Muscle of leg (tissue), 11 donors: ENCODE data around the gene VIT. TPM values are rescaled to one million over a fixed set of nuclear protein-coding genes. Genes with fewer than 3 reads are reported as not detected.
A peak's percentile ranks its signal among the peaks of the same experiment; 100 is the strongest.

Source experiments
- DNase-seq: peaks from one replicate; pipeline ENCODE4 v3.0.0; 2013
- H3K27ac ChIP-seq: one replicate; pipeline ENCODE4 v1.5.1; 2013; ENCODE audit warnings: mild to moderate bottlenecking, low read length, control low read depth
- H3K27me3 ChIP-seq: one replicate; pipeline ENCODE4 v1.6.1; 2013; ENCODE audit warnings: low read length; ENCODE audit not compliant: control insufficient read depth, insufficient read depth
- H3K36me3 ChIP-seq: one replicate; pipeline ENCODE4 v1.6.1; 2013; ENCODE audit warnings: low read length; ENCODE audit not compliant: control insufficient read depth, insufficient read depth
- H3K4me1 ChIP-seq: one replicate; pipeline ENCODE4 v1.6.1; 2013; ENCODE audit warnings: low read length; ENCODE audit not compliant: control insufficient read depth, insufficient read depth
- H3K4me3 ChIP-seq: one replicate; pipeline ENCODE4 v1.5.1; 2013; ENCODE audit warnings: low read length, control low read depth
- H3K9me3 ChIP-seq: replicated peaks from 2 replicates; pipeline ENCODE4 v1.6.1; 2013; ENCODE audit warnings: low read depth, low read length; ENCODE audit not compliant: control insufficient read depth
- WGBS: methylation state at CpG from one replicate; pipeline ENCODE4 v1.1.5; 2013; ENCODE audit warnings: missing lambda C conversion rate; ENCODE audit not compliant: insufficient coverage; 5-methylcytosine and 5-hydroxymethylcytosine counted together
- polyA plus RNA-seq, 8 donors: library from polyadenylated mRNA; unstranded; fragments of 120-200 nt; gene quantifications; one replicate each; pipeline versions ENCODE4 v1.2.1 to v1.2.3, GENCODE V29; 2013; ENCODE audit warnings: inconsistent platforms in 1 of 8, low replicate concordance in 1 of 8; ENCODE audit not compliant: insufficient read length in 8 of 8, insufficient read depth in 1 of 8
- total RNA-seq: library from RNA; stranded (reverse); fragments of 120-200 nt; gene quantifications from one replicate; pipeline ENCODE4 v1.2.4, GENCODE V29; 2013

VIT gene
- total and polyA plus RNA-seq, 9 donors: 1.7 to 9.6 (median 4.9) TPM

GRCh38 chr2:36695746-36696415, 626 bp upstream of the VIT start:
- peaks cover 3% of the 10 kb centered on the region for H3K4me1 ChIP-seq
- no peaks in the 10 kb centered on the region for H3K36me3 ChIP-seq
- peak; percentile 63 for DNase-seq
- no peaks in the 10 kb centered on the region for H3K27me3 ChIP-seq
- H3K27ac ChIP-seq: no peak overlapping the region
- H3K9me3 ChIP-seq: no peaks in the 10 kb centered on the region
- 64% methylated on average over 2 of the region's 7 CpGs for WGBS
- no peak overlapping the region for H3K4me3 ChIP-seq

GRCh38 chr2:36697424-36698066, 1.0 kb downstream of the VIT start:
- 67% methylated on average over 5 of the region's 8 CpGs for WGBS
- peaks cover 3% of the 10 kb centered on the region for H3K4me1 ChIP-seq
- no peaks in the 10 kb centered on the region for H3K9me3 ChIP-seq
- no peaks in the 10 kb centered on the region for H3K36me3 ChIP-seq
- no peaks in the 10 kb centered on the region for H3K27me3 ChIP-seq
- H3K27ac ChIP-seq: no peak overlapping the region
- no peak overlapping the region for H3K4me3 ChIP-seq
- DNase-seq: no peak

GRCh38 chr2:36698993-36699392, 2.5 kb downstream of the VIT start:
- no peaks in the 10 kb centered on the region for H3K36me3 ChIP-seq
- H3K4me1 ChIP-seq: peaks cover 3% of the 10 kb centered on the region
- H3K4me3 ChIP-seq: no peak overlapping the region
- no CpG with 5 or more reads among the region's 1 CpG for WGBS
- no peak overlapping the region for H3K27ac ChIP-seq
- H3K27me3 ChIP-seq: no peaks in the 10 kb centered on the region
- no peak for DNase-seq
- no peaks in the 10 kb centered on the region for H3K9me3 ChIP-seq

GRCh38 chr2:36700311-36700710, 3.8 kb downstream of the VIT start:
- WGBS: no CpG with 5 or more reads among the region's 4 CpGs
- H3K27ac ChIP-seq: no peak overlapping the region
- no peaks in the 10 kb centered on the region for H3K27me3 ChIP-seq
- H3K36me3 ChIP-seq: no peaks in the 10 kb centered on the region
- no peaks in the 10 kb centered on the region for H3K9me3 ChIP-seq
- DNase-seq: no peak
- H3K4me1 ChIP-seq: peaks cover 9% of the 10 kb centered on the region
- no peak overlapping the region for H3K4me3 ChIP-seq

GRCh38 chr2:36701391-36701795, 4.9 kb downstream of the VIT start:
- Histone ChIP-seq H3K27me3 (no peaks in the 10 kb centered on the region), H3K4me1 (peaks cover 13% of the 10 kb centered on the region), H3K9me3 (no peaks in the 10 kb centered on the region), H3K4me3 (no peak overlapping the region), H3K36me3 (no peaks in the 10 kb centered on the region), H3K27ac (no peak overlapping the region)
- DNase-seq: no peak
- WGBS: no CpG with 5 or more reads among the region's 5 CpGs

GRCh38 chr2:36701918-36702317, 5.4 kb downstream of the VIT start:
- Histone ChIP-seq H3K4me3 (no peak overlapping the region), H3K27ac (no peak overlapping the region), H3K9me3 (no peaks in the 10 kb centered on the region), H3K36me3 (no peaks in the 10 kb centered on the region), H3K4me1 (peaks cover 16% of the 10 kb centered on the region), H3K27me3 (no peaks in the 10 kb centered on the region)
- no peak for DNase-seq
- WGBS: 83% methylated on average over 2 of the region's 2 CpGs

GRCh38 chr2:36702781-36703180, 6.3 kb downstream of the VIT start:
- Histone ChIP-seq H3K4me3 (no peak overlapping the region), H3K27me3 (no peaks in the 10 kb centered on the region), H3K4me1 (peaks cover 24% of the 10 kb centered on the region), H3K27ac (no peak overlapping the region), H3K9me3 (no peaks in the 10 kb centered on the region), H3K36me3 (no peaks in the 10 kb centered on the region)
- DNase-seq: no peak
- WGBS: 79% methylated on average over 2 of the region's 3 CpGs

- WGBS: no CpG with 5 or more reads among the region's 6 CpGs
- no peaks in the 10 kb centered on the region for H3K9me3 ChIP-seq
- no peak overlapping the region for H3K4me3 ChIP-seq
- H3K27me3 ChIP-seq: no peaks in the 10 kb centered on the region
- peaks cover 32% of the 10 kb centered on the region for H3K4me1 ChIP-seq
- DNase-seq: peak; percentile 61
- H3K36me3 ChIP-seq: no peaks in the 10 kb centered on the region
- peak overlapping the region; percentile 47 for H3K27ac ChIP-seq
These were observed 8.1 kb downstream of the VIT start for GRCh38 chr2:36704475-36705150.

- Histone ChIP-seq H3K4me1 (peaks cover 32% of the 10 kb centered on the region), H3K36me3 (no peaks in the 10 kb centered on the region), H3K27me3 (no peaks in the 10 kb centered on the region), H3K27ac (peak overlapping the region; percentile 4), H3K4me3 (no peak overlapping the region), H3K9me3 (peaks cover 2% of the 10 kb centered on the region)
- DNase-seq: peak; percentile 29
- no CpG with 5 or more reads among the region's 9 CpGs for WGBS
These were observed 9.0 kb downstream of the VIT start for GRCh38 chr2:36705326-36706020.
